Cerebellar cortex (tissue), 1 donor: Measurements from ENCODE around the gene AGBL4.

Experiments used
- DNase-seq: peaks from one replicate; pipeline ENCODE4 v3.0.0-alpha.2; 2015; ENCODE audit warnings: low spot score

The AGBL4 gene

GRCh38 chr1:48679859-48680258, 1343.9 kb downstream of the AGBL4 start:
- no peak for DNase-seq

GRCh38 chr1:48678710-48679505, 1344.8 kb downstream of the AGBL4 start:
- no peak for DNase-seq

DNA sequence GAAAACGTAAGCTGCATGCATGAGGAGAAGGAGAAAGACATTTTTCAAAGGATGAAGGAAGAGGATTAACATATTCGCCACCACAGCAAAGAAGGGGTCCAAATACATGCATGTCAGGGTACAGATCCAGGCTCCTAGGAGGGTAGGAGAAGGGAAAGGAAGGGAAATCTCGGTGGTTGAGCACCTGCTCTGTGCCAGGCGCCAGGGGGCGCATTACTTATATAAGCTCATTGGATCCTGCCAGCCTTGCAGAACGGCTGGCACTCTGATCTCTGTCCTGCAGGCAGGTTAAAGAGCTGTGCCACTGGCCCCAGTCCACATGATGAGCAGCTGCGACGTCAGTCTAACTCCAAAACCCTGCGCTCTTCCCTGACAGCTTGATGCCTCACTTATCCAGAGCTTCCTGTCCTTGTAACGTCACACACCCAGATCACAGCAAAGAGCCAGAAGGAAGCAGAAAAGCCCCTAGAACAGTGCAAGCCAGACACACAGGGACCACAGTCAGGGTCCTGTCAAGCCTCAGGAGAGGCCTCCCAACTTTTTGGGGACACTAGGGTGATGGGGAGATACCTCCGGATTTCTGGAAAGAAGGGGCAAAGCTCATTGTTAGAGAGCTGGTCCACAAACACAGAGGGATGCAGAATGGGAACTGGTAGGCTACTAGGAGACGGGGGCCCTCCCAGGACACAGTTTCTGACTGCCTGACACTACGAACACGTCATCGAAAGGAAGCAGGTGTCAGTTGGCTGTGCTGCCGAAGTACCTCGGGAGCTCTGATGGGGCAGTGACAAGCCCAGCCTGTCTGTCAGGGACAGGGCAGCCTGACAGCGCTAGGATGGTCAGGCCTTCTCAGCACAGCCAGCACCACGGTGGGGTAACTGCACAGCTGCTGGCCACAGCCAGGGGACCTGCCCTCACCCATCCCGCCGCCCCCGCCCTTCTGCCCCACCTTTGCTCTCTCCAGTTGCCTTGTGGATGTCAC, 1346.2 kb downstream of the AGBL4 start:
- DNase-seq = peak; percentile 55

DNA sequence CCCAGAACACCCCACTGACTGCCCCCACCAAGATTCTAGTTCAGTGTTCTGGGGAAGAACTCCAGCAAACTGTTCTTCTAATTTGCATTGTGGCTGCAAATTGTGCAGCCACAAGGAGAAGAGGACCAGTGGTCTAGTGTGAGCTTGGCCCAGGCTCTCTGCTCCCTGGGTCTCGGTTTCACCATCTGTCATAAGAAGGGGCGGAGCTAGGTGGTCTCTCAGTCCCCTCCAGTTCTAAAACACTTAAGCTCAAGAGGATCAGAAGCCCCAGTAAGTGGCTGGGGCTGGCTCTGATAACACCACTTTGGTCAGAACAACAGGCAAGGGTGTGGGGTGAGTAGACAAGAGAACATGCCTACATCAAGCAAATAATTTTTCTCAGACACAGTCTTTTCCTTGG, 1346.9 kb downstream of the AGBL4 start:
- no peak for DNase-seq

- DNase-seq = no peak
These were observed 1347.4 kb downstream of the AGBL4 start for GRCh38 chr1:48676376-48676775.

DNA sequence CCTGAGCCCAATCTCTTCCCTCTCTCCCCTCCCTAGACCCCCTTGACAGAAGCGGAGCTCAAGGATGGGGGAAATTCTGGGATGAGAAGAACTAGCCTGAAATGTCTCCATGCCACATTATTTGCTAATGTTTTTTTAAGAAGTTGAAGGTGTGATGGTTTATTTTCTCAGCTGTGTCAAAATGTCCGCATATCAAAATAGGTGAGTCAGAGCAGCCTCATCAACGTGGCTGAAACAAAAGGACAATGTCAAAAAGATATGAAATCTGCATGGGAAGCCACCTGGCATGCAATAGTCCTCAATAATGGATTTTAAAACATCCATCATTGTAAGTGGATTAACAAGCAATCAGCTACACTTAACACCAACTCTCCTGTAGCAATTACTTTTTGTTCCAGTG, 1348.5 kb downstream of the AGBL4 start:
- DNase-seq = no peak

GRCh38 chr1:48674641-48675040, 1349.1 kb downstream of the AGBL4 start:
- DNase-seq = no peak

- DNase-seq = no peak
These were observed 1350.2 kb downstream of the AGBL4 start for GRCh38 chr1:48673332-48674105.

GRCh38 chr1:48671578-48671977, 1352.2 kb downstream of the AGBL4 start:
- DNase-seq = no peak

DNA sequence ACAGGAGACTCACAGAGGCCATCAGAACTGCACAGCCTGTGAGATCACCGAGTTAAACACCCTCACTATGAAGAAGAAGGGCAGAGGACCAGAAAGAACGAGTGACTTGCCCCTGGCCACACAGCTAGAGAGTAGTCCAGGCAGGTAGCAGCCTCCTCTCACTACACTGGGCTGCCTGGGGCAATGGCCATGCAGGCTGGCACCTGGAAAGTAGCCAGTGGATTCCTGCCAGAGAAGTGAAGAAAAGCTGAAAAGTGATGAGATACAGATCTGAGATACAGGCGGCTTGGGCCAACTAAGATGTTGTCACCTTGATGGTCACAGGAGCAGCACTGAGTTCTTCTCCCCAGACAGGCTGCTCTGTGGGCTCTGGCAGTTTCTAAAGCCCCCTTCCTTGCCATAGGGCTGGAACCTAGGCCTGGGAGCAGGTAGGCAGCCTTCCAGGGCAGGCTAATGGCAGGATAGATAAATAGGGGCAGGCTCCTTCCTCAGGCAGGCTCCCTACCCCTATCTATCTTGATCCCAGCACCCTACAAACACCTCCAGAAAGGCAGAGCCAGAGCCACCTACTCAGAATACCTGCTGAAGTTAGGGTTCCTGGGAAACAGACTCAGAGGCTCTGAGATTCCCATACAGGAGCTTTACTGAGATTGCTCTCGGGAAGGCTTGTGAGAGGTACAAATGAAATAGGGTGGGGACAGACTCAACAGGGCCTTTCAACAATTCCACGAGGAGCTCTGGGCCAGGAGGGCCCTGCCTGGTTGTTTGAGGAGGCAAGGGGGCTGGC, 1353.3 kb downstream of the AGBL4 start:
- DNase-seq = no peak

DNA sequence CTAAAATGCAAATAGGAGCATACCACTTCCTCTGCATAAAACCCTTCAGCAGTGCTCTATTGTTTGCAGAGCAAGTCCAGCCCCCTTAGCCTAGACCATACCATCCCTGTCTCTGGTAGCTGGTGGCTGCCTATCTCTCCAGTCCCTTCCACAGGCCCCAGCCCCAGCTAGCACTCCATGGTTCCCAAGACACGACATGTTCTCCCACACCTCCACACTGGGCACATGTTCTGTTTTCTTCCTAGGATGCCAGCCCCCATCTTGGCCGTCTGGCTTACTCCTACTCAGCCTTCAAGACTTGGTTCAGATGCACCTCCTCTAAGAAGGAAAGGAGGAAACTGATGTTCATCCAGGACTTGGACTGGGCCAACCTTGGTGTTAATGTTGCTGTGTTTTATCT, 1355.4 kb downstream of the AGBL4 start:
- DNase-seq = no peak

DNA sequence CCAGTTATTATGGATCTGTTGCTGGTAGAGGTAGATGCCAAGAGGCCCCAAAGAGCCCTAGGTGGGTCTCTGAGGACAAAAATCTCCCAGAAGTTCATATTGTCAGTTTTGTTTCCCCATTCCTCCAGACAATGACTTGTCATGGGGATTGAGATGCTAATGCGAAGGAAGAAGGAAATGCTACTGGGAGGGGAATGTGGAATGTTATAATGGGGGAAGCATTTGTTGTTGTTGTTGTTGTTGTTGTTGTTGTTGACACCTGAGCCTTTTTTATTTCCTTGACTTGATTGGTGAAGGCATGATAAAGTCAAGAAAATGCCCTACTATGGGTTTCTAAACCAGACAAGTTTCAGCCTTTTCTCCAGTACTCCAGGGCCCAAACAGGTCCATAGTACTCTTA, 1356.0 kb downstream of the AGBL4 start:
- DNase-seq = no peak

DNA sequence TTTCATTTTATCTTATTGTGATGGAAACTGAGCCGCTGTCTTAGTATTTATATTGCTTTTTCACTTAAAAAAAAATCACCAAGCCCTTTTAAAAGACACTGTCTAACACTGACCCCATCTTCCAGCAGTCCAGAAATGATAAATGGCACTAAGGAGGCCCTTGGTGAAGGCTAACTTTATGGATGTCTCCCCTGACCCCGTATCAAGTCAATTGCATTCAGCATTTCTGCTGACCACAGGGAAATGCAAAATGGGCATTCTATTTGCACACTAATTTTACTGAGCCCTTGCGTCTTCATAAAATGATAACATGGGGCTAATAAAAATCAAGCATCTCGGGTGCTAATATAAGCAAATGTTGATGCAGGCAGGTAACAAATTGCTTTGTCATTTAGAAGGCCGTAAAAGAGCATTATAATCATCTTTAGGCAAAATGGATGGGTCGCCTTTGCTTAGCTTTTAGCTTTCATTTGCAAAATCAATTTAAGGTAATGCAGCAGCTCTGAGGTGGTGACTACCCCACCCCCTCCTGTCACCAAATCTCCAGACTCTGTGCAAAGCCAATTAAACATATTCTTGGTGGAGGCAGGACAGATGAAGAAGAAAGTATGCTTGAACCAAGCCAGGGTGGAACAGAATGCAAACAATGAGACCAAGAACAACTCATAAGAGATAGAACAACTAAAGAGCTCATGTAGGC, 1357.9 kb downstream of the AGBL4 start:
- DNase-seq = no peak

GRCh38 chr1:48661726-48662463, 1361.9 kb downstream of the AGBL4 start:
- no peak for DNase-seq

GRCh38 chr1:48659801-48660200, 1364.0 kb downstream of the AGBL4 start:
- no peak for DNase-seq

DNA sequence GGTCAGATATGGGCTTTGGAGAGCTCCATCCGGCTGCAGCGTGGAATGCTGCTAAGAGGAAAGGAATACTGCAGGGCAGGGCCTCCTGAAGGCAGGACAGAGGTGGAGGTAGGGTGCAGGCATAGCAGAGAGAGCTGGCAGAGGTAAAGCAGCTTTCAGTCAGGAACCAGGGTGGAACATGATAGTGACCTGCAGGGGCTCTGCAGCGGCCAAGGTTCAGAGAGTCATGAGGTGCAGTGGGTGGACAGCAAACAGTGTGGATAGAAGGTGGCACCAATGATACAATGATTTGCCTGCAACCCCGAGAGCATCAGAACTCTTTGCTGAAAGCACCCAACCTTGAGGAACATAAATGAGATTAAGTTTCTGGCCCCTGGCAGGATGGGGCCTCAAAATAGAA, 1366.3 kb downstream of the AGBL4 start:
- DNase-seq = no peak

GRCh38 chr1:48654606-48655210, 1369.0 kb downstream of the AGBL4 start:
- DNase-seq = no peak

GRCh38 chr1:48652334-48652733, 1371.4 kb downstream of the AGBL4 start:
- DNase-seq = no peak

DNA sequence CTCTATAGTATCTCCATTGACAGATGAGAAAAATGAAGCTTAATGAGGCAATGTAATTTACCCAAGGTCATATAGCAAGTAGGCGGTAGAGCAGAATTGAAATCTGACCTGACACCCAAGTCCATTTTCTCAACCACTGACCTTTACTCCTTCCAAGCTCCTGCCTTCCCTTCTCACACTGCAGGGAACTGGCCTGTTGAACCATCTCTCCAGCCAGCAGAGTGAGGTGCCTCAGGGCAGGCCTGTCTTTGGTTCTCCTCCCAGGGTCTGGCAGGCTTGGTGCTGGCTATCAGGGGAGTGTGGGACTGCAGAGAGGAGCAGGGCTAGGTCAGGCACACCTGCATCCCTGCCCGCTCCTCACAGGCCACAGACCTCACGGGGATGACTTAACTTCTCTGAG, 1373.9 kb downstream of the AGBL4 start:
- no peak for DNase-seq

DNA sequence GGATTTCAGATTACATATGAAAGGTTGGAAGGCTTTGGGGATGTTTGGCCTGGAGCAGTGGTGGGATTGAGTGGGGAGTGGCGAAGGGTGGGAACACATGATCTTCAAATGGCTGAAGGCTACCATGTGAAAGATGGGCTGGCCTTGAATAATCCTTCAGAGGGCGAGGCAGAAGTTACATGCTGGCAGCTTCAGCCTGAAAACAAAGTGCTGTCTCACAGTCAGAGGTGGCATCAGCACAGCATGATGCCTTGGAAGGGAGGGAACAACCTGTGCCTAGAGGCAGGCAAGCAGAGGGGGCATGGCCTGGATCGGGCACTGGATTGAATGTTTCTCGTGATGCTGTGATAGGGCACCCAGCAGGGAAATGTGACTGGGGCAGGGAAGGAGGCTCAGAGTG, 1377.9 kb downstream of the AGBL4 start:
- DNase-seq = peak; percentile 14
